NCI-H82 (cell line): ENCODE measurements around the gene RAET1L.
"Not testable (repeated sequence)": the region's sequence is repeated elsewhere in the genome, so short reads cannot be mapped to it uniquely, and the experiment has no call there.

Experiments
- DNase-seq: peaks from one replicate; lab custom pipeline; 2025; lab: John Stamatoyannopoulos, UW

The RAET1L gene

DNA sequence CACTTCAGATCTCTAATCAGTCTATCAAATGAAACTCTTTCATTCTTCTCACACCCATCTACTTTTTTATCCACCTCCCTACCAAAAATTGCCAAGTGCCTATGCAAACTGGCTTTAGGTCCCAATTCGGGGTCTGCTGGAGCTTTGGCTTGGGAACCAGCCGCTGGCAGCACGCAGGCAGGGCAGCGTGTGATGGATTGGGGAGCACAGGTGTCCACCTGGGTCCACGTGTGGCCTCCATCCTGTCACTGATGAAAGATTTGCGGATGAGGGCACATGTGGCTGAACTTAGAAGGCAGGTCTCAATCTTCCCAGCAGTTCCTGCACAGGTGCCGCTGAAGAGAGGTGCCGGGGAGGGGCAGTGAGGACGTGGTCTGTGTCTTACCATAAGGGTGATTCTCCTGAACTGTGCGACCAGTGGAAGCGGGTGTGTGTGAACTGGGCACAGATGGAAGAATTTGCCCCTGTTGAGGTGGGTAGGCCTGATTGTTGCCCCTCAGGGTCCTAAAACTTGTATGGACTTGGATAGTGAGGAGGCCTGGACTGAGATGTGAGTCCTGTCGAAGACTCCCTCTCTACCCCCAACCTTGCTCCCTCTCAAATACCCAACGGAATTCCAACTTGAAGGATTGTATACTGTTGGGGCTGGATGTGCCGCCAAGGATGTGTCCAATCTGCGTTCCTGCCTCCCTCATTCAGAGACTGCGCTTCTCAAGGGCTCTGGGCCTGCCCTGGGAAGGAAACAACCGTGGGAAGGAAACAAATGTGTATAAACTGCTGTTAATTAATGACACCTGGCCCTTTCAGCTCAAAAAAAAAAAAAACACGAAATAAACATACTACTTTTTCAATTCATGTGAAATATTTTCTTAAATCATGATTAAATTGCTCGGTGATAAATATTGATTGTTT lies 18.4 kb upstream of the RAET1L start:
- DNase-seq, result no peak

GRCh38 chr6:150043096-150043495 lies 17.8 kb upstream of the RAET1L start:
- DNase-seq, result no peak

- DNase-seq, result no peak
Observed at GRCh38 chr6:150038202-150039062, 13.1 kb upstream of the RAET1L start.

- no peak for DNase-seq
Observed at GRCh38 chr6:150037526-150038201, 12.3 kb upstream of the RAET1L start.

DNA sequence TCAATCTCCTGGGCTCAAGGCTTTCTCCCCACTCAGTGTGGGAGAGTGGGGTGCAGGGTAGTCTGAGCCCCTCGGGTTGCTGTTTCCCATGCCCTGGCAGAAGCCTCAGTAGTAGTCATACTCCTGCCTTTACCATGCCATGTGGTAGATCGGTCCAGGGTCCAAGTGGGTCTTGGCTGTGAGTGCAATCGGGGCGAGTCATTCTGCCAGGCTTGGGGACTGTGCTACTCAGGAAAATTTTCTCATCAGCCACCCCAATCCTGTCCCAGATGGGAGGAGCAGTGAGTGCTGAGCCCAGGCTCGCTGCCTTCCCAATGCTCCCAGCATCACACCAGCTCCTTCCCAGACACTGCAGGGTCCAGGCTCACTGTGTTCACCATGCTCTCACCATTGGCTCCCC lies 10.7 kb upstream of the RAET1L start:
- no peak for DNase-seq

GRCh38 chr6:150033207-150033771 lies 8.0 kb upstream of the RAET1L start:
- DNase-seq, result no peak

GRCh38 chr6:150032598-150032997 lies 7.3 kb upstream of the RAET1L start:
- DNase-seq, result no peak

GRCh38 chr6:150030611-150031010 lies 5.3 kb upstream of the RAET1L start:
- DNase-seq, result no peak

DNA sequence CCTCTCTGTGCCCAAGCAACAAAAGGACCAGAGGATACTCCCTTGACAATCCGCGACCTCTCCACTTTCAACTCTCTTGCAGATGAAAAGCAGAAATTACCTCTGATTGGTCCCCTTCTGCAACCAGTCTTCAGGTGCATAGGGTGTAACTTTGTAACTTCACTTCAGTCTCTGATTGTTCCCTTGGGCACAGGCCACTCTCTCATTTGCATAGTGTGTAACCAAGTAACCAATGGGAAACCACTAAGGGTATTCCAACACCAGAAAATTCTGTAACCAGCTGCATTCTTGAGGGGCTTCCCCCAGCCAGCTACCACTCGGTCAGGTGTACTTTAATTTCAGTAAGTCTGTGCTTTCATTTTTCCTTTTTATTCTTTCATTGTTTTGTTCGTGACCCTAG lies 4.4 kb upstream of the RAET1L start:
- no peak for DNase-seq

DNA sequence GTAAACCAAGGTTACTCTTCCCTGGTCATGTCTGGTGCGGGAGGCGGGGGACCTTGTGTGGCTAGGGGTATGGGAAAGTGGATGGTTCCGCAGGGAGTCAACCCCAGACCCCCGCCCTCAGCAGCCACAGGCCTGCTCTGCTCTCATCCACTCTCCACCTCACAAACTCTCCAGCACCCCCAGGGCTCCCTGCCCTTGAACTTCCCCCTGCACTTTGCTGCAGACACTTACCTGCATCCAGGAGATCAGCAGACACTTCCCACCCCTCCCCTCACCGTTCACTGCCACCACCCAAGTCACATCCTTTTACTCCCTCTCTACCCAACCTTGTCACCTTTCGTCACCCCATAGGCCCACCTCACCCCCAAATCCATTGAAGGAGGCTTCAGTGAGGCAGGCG lies 3.9 kb upstream of the RAET1L start:
- no peak for DNase-seq

GRCh38 chr6:150028799-150029198 lies 3.5 kb upstream of the RAET1L start:
- no peak for DNase-seq

DNA sequence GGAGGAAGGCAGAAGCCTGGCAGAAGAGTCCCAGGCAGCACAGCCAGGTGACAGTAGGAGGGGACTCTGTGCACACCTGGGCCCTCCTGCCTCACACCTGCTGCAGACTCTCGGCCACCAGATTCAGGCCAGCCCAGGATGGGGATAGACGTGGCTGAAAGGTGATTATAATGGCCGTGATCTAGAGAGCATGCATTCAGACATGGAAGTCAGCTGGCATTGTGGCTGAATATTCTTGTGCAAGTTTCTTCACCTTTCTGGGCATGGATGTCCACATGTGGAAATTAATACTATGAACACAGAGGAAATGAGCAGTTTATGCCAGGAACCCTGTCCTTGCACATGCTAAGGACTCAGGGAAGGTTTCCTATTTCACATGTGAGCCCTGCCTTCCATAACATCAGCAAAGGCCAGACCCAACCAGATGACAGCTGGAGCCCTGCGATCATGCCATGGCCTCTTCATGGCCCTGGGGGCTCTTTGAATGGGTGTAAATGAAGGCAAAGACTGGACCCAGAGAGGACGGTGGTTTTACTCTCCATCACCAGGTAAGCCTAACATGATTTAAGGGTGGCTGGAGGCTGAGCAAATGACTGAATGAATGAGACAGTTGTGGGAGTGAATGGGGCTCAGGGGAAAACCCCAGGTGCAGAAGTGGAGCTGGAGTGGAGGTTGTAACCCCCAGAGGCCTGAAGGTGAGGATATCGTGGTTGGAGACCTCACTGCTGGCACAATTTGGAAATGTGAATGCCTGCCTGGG lies 2.7 kb upstream of the RAET1L start:
- no peak for DNase-seq

DNA sequence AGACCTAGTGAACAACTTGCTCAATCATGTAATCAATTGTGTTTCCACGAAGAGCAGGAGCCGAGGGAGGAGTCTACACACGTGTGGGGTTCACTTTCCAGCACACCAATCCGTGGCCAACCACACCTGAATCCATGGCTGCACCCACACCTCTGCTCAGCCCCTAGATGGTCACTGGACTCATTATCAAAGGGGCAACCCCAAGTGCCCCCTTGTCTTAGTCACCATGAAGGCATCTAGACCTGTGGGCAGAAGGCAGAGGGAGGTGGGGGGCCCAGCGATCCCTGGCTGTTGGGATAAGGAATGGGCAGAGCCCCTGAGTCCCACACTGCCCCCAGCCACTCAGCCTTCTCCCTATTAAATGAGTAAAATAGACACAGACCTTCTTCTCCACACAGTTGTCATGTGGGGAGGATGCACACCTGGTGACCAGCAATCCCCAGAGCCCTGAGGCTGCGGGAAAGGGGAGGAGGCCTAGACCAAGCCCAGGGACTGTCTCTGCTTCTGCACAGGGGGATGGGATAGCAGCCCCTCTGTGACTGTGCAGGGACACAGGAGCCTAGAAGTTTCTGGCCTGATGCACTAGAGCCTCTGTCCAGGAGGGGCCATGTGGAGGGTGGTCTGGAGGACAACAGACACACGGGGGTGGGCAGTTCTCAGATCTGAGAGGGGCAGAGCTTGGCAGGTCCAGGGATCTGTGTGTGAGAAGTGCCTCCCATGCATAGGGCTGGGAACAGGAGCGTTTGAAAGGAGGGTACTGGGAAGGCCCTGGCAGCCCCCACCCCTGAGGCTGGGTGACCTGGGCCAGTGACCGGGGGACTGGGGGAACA lies 1.9 kb upstream of the RAET1L start:
- no peak for DNase-seq

DNA sequence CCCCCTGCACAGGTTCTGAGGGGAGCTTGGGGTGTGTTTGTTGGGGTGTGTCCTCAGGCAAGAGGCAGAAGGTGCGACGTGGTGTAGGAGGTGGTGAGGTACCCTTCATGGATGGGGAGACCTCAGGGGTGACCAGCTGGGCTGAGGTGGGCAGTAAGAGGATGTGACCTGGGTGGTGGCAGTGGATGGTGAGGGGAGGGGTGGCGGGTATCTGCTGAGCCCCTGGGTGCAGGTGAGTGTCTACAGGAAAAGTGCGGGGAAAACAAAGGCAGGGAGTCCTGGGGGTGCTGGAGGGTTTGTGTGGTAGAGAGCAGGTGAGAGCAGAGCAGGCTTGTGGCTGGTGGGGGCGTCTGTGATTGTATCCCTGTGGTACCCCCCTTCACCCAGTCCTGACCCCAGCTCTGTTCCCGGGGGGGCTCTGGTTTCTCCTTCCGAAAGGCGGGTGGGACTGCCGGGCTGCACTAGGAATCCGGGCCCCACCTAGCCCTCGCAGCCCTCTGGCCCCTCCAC lies 631 bp downstream of the RAET1L start:
- no peak for DNase-seq

GRCh38 chr6:150024021-150024420 lies 1.3 kb downstream of the RAET1L start:
- DNase-seq, result not testable (repeated sequence)

GRCh38 chr6:150021870-150022269 lies 3.5 kb downstream of the RAET1L start:
- not testable (repeated sequence) for DNase-seq

DNA sequence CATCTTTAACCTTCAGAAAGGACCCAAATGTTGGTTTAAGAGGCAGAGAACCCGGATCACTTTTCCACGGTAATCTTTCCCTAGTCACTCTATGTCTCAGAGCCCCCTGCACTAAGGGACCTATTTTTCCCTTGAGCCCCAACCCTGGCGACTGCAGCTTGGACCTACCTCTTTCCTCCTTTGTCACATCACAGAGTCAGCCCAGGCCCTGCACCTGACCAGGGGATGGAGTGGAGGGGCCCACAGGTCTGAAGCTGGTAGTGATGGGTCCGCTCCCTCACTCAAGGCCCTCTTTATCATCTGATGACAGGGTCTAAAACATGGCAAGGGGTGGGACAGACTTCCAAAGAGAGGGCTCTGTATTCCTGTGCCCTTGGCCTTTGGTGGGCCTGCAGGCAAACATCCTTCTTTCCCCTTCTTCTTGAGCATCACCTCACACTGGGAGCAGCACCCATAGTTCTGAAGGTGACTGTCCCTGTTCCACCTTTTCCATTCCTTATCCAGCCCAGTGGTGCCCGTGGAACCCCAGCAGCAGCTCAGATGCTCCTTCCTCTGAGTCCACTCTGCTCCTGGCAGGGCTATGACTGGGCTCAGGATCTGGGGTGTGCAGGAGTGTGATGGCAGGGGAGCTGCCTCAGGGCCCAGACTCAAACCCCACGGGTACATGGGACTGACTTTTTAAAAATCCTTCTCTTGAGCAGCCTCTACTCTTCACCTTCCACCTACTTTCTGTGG lies 6.3 kb downstream of the RAET1L start:
- no peak for DNase-seq

- DNase-seq, result not testable (repeated sequence)
Observed at GRCh38 chr6:150017186-150017521, 8.2 kb downstream of the RAET1L start.

DNA sequence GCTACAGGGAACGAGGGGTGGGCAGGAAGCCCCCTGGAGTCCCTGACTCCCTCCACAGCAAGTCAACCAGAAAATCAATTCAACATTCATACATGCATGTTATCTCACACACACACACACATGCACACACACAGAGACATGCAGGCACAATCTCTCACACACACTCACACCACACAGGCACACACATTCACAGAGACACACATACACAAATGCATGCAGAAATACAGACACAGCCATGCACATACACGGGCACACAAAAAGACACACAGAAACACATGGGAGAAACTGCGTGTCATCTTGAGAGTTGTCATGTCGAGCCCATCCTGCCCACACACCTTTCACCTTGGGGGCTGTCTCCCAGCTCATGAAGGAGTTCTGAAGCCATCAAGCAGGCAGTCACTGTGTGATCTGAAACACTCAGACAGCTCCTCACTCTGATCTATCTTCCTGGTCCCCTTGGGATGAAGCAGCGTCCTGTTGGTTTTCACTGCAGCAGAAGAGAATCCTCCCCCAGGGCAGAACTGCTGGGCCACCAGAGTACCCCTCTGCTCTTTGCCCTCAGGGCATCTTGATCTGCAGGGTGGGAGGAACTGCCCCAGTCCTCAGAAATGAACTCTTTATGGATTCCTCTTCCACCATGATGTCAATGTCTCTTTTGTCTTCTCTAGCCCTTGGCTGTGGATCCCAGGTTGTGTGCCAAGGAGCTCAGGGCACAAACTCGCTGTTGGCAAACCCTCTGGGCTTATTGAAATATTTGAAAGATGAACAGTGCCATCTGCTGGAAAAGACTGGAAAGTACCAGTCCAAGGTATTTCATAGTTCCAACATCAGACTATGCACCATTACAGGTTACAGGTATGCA lies 8.8 kb downstream of the RAET1L start:
- peak; percentile 79 for DNase-seq
